Stomach smooth muscle (tissue), 2 donors: ENCODE measurements around the gene MDM1.
A peak's percentile ranks its signal among the peaks of the same experiment; 100 is the strongest.

Experiments used
- H3K27ac ChIP-seq: one replicate; pipeline ENCODE4 v1.7.0; 2013; ENCODE audit warnings: mild to moderate bottlenecking, low read length, inconsistent platforms
- H3K27me3 ChIP-seq, 2 donors: one replicate each; pipeline ENCODE4 v1.7.0; 2013; ENCODE audit warnings: low read length in 2 of 2; ENCODE audit not compliant: insufficient read depth in 2 of 2, control insufficient read depth in 1 of 2
- H3K36me3 ChIP-seq, 2 donors: one replicate each; pipeline ENCODE4 v1.7.0; 2013; ENCODE audit warnings: low read length in 2 of 2; ENCODE audit not compliant: control insufficient read depth in 2 of 2, insufficient read depth in 2 of 2
- H3K4me1 ChIP-seq: one replicate; pipeline ENCODE4 v1.7.0; 2013; ENCODE audit warnings: low read length; ENCODE audit not compliant: control insufficient read depth, insufficient read depth
- H3K4me3 ChIP-seq, 2 donors: one replicate each; pipeline ENCODE4 v1.7.0; 2013; ENCODE audit warnings: low read length in 2 of 2
- H3K9ac ChIP-seq, 2 donors: one replicate each; pipeline ENCODE4 v1.7.0; 2013; ENCODE audit warnings: low read length in 2 of 2, mild to moderate bottlenecking in 1 of 2
- H3K9me3 ChIP-seq, 2 donors: one replicate each; pipeline ENCODE4 v1.7.0; 2013; ENCODE audit warnings: low read length in 2 of 2; ENCODE audit not compliant: control insufficient read depth in 2 of 2
- donor health status: healthy.
- donor health status: Pancreatic carcinoma.

Gene MDM1

GRCh38 chr12:68354977-68355541 lies 22.9 kb upstream of the MDM1 start:
- Histone ChIP-seq H3K9ac (peak overlapping the region; percentile 19 to 52), H3K27ac (peak overlapping the region; percentile 61), H3K9me3 (no peaks in the 10 kb centered on the region), H3K27me3 (no peaks in the 10 kb centered on the region), H3K4me3 (no peak overlapping the region), H3K4me1 (peaks cover 11% of the 10 kb centered on the region), H3K36me3 (no peaks in the 10 kb centered on the region)

GRCh38 chr12:68352067-68352466 lies 19.9 kb upstream of the MDM1 start:
- no peak overlapping the region for H3K4me3 ChIP-seq

GRCh38 chr12:68350753-68351152 lies 18.6 kb upstream of the MDM1 start:
- no peak overlapping the region for H3K9ac ChIP-seq
- no peaks in the 10 kb centered on the region for H3K27me3 ChIP-seq
- H3K36me3 ChIP-seq, result no peaks in the 10 kb centered on the region
- no peaks in the 10 kb centered on the region for H3K9me3 ChIP-seq
- H3K4me3 ChIP-seq, result no peak overlapping the region
- peak overlapping the region; percentile 62 for H3K27ac ChIP-seq
- H3K4me1 ChIP-seq, result peaks cover 16% of the 10 kb centered on the region

More at GRCh38 chr12:68352067-68352466, 19.9 kb upstream of the MDM1 start:
- Histone ChIP-seq H3K36me3 (no peaks in the 10 kb centered on the region), H3K27ac (no peak overlapping the region), H3K4me1 (peaks cover 16% of the 10 kb centered on the region), H3K27me3 (no peaks in the 10 kb centered on the region), H3K9me3 (no peaks in the 10 kb centered on the region), H3K9ac (no peak overlapping the region)

- Histone ChIP-seq H3K36me3 (no peaks in the 10 kb centered on the region), H3K4me1 (peaks cover 16% of the 10 kb centered on the region), H3K9ac (no peak overlapping the region), H3K27ac (peak overlapping the region; percentile 62), H3K4me3 (no peak overlapping the region), H3K27me3 (no peaks in the 10 kb centered on the region), H3K9me3 (no peaks in the 10 kb centered on the region)
Measured at GRCh38 chr12:68349921-68350606, 17.9 kb upstream of the MDM1 start.

- H3K4me3 ChIP-seq, result no peak overlapping the region
- peak overlapping the region in 1 of 2 donors; percentile 8 for H3K9ac ChIP-seq
- no peaks in the 10 kb centered on the region for H3K9me3 ChIP-seq
- H3K27me3 ChIP-seq, result no peaks in the 10 kb centered on the region
- no peaks in the 10 kb centered on the region for H3K36me3 ChIP-seq
- H3K27ac ChIP-seq, result peak overlapping the region; percentile 62
- H3K4me1 ChIP-seq, result peaks cover 16% of the 10 kb centered on the region
Measured at GRCh38 chr12:68349220-68349621, 17.1 kb upstream of the MDM1 start.

GRCh38 chr12:68348419-68348818 lies 16.3 kb upstream of the MDM1 start:
- H3K4me1 ChIP-seq, result peaks cover 16% of the 10 kb centered on the region
- peak overlapping the region; percentile 62 for H3K27ac ChIP-seq
- H3K36me3 ChIP-seq, result no peaks in the 10 kb centered on the region
- no peak overlapping the region for H3K9ac ChIP-seq
- H3K9me3 ChIP-seq, result no peaks in the 10 kb centered on the region
- H3K4me3 ChIP-seq, result no peak overlapping the region
- no peaks in the 10 kb centered on the region for H3K27me3 ChIP-seq

- no peak overlapping the region for H3K4me3 ChIP-seq
- no peaks in the 10 kb centered on the region for H3K9me3 ChIP-seq
- H3K4me1 ChIP-seq, result peaks cover 16% of the 10 kb centered on the region
- H3K36me3 ChIP-seq, result no peaks in the 10 kb centered on the region
- H3K27me3 ChIP-seq, result no peaks in the 10 kb centered on the region
- H3K9ac ChIP-seq, result no peak overlapping the region
- no peak overlapping the region for H3K27ac ChIP-seq
Measured at GRCh38 chr12:68345763-68346162, 13.6 kb upstream of the MDM1 start.

- H3K27ac ChIP-seq, result no peak overlapping the region
- H3K4me3 ChIP-seq, result no peak overlapping the region
- H3K27me3 ChIP-seq, result no peaks in the 10 kb centered on the region
- peaks cover 16% of the 10 kb centered on the region for H3K4me1 ChIP-seq
- H3K9me3 ChIP-seq, result no peaks in the 10 kb centered on the region
- no peak overlapping the region for H3K9ac ChIP-seq
- H3K36me3 ChIP-seq, result no peaks in the 10 kb centered on the region
Measured at GRCh38 chr12:68344126-68344525, 12.0 kb upstream of the MDM1 start.

GRCh38 chr12:68342966-68343365 lies 10.8 kb upstream of the MDM1 start:
- Histone ChIP-seq H3K27ac (no peak overlapping the region), H3K36me3 (no peaks in the 10 kb centered on the region), H3K4me1 (peaks cover 14% of the 10 kb centered on the region), H3K9ac (no peak overlapping the region), H3K9me3 (no peaks in the 10 kb centered on the region), H3K27me3 (no peaks in the 10 kb centered on the region), H3K4me3 (no peak overlapping the region)

- Histone ChIP-seq H3K27ac (no peak overlapping the region), H3K4me1 (peaks cover 18% of the 10 kb centered on the region), H3K27me3 (no peaks in the 10 kb centered on the region), H3K9ac (no peak overlapping the region), H3K36me3 (no peaks in the 10 kb centered on the region), H3K9me3 (no peaks in the 10 kb centered on the region), H3K4me3 (no peak overlapping the region)
Measured at GRCh38 chr12:68341822-68342221, 9.7 kb upstream of the MDM1 start.
